ENCODE results near the gene TNFRSF6B. TPM values are rescaled to one million over a fixed set of nuclear protein-coding genes. Genes with fewer than 3 reads are reported as not detected.

The TNFRSF6B gene
- polyA plus RNA-seq, 2 of the 4 experiments (the other 2 are of a cell fraction), result 0.22 to 0.66 TPM

DNA sequence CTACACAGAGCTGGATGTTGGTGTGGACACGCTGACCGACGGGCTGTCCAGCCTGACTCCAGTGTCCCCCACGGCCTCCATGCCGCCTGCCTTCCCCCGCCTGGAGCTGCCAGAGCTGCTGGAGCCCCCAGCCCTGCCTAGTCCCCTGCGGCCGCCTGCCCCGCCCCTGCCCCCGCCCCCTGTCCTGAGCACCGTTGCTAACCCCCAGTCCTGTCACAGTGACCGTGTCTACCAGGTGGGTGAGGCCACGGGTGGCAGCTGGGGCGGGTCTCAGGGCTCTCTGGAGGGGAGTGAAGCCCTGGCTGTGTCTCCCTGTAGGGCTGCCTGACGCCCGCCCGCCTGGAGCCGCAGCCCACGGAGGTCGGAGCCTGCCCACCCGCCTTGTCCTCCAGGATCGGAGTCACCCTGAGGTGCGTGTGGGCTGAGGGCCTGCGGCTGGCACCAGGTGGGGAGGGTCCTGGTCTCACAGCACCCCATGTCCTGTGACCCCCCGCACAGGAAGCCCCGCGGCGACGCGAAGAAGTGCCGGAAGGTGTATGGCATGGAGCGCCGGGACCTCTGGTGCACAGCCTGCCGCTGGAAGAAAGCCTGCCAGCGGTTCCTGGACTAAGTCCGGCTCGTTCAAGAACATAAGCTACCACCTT, 46.1 kb downstream of the TNFRSF6B start:
- TF ChIP-seq CBX8 (IDR thresholded peaks at IDR 0.05), result no peak
- no peak for TF ChIP-seq SREBF2 (IDR thresholded peaks at IDR 0.05)
- H3K27ac ChIP-seq, result peak overlapping the region in 1 of 2 experiments; percentile 93; a peak in 2 of 6 replicates
- H3K4me3 ChIP-seq, result no peak overlapping the region
- ChIA-PET POLR2A (no interaction called here), CTCF (interaction anchor here (1.0 to 2.2 kb wide), 7 partner anchors 9 to 232 kb away, joined by 3 to 12 read pairs (median 4); no protein-coding TSS in a partner anchor)
- 87% methylated on average over 27 of the region's 37 CpGs for WGBS (ENCODE audit: missing lambda C conversion rate)
- no peak overlapping the region; the same call in 2 of the 3 replicates for H3K4me2 ChIP-seq
- no peak for ATAC-seq
- DNase-seq (ENCODE audit: low read depth in 1 of 2, low spot score in 1 of 2), result no peak
- peaks cover 17% of the 10 kb centered on the region for H3K4me1 ChIP-seq
- FAIRE-seq, result no peak
- H3K9me3 ChIP-seq, result no peaks in the 10 kb centered on the region

DNA sequence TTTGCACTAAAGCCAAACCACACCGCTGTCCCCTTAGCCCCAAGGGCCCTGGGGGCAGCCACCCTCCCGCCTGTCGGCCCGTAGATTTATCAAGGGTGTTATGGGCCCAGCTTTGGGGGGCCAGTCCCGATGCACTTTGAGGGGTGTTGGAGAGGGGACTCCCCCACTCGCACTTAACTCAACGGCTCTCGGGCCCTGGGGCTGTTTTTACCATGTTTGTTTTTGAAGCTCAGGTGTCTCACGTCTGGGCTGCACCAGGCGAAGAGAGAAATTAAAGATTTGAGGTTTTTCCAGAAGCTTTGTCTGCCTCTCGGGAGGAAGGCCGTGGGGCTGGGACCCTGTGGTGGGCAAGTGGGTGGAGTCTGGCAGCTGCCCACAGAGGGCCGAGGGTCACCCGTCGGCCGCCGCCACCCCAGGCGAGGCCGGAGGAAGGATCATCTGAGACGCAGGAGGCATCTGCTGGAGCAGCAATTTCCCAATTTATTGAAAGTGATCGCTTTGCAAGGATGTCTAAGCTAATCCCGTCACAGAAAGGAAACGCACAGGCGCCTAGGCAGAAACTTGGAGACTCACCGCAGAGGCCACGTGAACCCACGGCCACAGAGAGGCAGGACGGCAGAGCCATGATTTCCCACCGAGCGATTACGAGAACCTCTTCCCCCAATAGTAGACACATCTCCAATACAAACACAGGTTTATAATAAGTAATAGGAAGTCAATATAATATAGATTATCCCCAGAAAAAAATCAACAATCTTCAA, 46.9 kb downstream of the TNFRSF6B start:
- FAIRE-seq, result no peak
- no peak for DNase-seq (ENCODE audit: low read depth in 1 of 2, low spot score in 1 of 2)
- ChIA-PET POLR2A (no interaction called here), CTCF (interaction anchor here (1.0 to 2.0 kb wide), 4 partner anchors 26 to 231 kb away, joined by 3 to 4 read pairs (median 4); no protein-coding TSS in a partner anchor)
- no peak for ATAC-seq
- no peak for TF ChIP-seq FOSL2 (IDR thresholded peaks at IDR 0.05)
- TF ChIP-seq FOSL2 (CRISPR knock-in tag; IDR thresholded peaks at IDR 0.05), result no peak
- no peak for TF ChIP-seq SREBF2 (IDR thresholded peaks at IDR 0.05)
- no peak for TF ChIP-seq GATA3 (IDR thresholded peaks at IDR 0.05; ENCODE audit: borderline replicate concordance)
- TF ChIP-seq RCOR1 (IDR thresholded peaks at IDR 0.05; ENCODE audit: low read depth, low read length), result no peak
- TF ChIP-seq HDAC2 (IDR thresholded peaks at IDR 0.05), result no peak
- TF ChIP-seq HEYL (CRISPR knock-in tag; IDR thresholded peaks at IDR 0.05), result no peak
- no peak for TF ChIP-seq CHD4 (IDR thresholded peaks at IDR 0.05; ENCODE audit: borderline replicate concordance)
- TF ChIP-seq CBX2 (IDR thresholded peaks at IDR 0.05; ENCODE audit: borderline replicate concordance, low read depth), result no peak
- TF ChIP-seq, protein P1, sequence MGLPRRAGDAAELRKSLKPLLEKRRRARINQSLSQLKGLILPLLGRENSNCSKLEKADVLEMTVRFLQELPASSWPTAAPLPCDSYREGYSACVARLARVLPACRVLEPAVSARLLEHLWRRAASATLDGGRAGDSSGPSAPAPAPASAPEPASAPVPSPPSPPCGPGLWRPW (IDR thresholded peaks at IDR 0.05), result no peak
- no peak for TF ChIP-seq CEBPB (IDR thresholded peaks at IDR 0.05)
- no peak for TF ChIP-seq CHD2 (IDR thresholded peaks at IDR 0.05; ENCODE audit: low read length, partially characterized antibody)
- TF ChIP-seq, protein P2, sequence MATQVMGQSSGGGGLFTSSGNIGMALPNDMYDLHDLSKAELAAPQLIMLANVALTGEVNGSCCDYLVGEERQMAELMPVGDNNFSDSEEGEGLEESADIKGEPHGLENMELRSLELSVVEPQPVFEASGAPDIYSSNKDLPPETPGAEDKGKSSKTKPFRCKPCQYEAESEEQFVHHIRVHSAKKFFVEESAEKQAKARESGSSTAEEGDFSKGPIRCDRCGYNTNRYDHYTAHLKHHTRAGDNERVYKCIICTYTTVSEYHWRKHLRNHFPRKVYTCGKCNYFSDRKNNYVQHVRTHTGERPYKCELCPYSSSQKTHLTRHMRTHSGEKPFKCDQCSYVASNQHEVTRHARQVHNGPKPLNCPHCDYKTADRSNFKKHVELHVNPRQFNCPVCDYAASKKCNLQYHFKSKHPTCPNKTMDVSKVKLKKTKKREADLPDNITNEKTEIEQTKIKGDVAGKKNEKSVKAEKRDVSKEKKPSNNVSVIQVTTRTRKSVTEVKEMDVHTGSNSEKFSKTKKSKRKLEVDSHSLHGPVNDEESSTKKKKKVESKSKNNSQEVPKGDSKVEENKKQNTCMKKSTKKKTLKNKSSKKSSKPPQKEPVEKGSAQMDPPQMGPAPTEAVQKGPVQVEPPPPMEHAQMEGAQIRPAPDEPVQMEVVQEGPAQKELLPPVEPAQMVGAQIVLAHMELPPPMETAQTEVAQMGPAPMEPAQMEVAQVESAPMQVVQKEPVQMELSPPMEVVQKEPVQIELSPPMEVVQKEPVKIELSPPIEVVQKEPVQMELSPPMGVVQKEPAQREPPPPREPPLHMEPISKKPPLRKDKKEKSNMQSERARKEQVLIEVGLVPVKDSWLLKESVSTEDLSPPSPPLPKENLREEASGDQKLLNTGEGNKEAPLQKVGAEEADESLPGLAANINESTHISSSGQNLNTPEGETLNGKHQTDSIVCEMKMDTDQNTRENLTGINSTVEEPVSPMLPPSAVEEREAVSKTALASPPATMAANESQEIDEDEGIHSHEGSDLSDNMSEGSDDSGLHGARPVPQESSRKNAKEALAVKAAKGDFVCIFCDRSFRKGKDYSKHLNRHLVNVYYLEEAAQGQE (IDR thresholded peaks at IDR 0.05), result no peak
- TF ChIP-seq, protein P3, sequence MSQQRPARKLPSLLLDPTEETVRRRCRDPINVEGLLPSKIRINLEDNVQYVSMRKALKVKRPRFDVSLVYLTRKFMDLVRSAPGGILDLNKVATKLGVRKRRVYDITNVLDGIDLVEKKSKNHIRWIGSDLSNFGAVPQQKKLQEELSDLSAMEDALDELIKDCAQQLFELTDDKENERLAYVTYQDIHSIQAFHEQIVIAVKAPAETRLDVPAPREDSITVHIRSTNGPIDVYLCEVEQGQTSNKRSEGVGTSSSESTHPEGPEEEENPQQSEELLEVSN (IDR thresholded peaks at IDR 0.05; ENCODE audit: borderline replicate concordance, low read depth), result no peak
- TF ChIP-seq NR3C1 (IDR thresholded peaks at IDR 0.05), result no peak
- no peak for TF ChIP-seq MAZ (IDR thresholded peaks at IDR 0.05; ENCODE audit: borderline replicate concordance, low read depth, low read length)
- no peak for TF ChIP-seq CBX8 (IDR thresholded peaks at IDR 0.05)
- WGBS (ENCODE audit: missing lambda C conversion rate), result 89% methylated on average over 30 of the region's 31 CpGs
- H3K4me3 ChIP-seq, result no peak overlapping the region
- H3K4me1 ChIP-seq, result peaks cover 17% of the 10 kb centered on the region
- H3K4me2 ChIP-seq, result no peak overlapping the region
- no peak overlapping the region for H3K27ac ChIP-seq
- no peaks in the 10 kb centered on the region for H3K9me3 ChIP-seq

DNA sequence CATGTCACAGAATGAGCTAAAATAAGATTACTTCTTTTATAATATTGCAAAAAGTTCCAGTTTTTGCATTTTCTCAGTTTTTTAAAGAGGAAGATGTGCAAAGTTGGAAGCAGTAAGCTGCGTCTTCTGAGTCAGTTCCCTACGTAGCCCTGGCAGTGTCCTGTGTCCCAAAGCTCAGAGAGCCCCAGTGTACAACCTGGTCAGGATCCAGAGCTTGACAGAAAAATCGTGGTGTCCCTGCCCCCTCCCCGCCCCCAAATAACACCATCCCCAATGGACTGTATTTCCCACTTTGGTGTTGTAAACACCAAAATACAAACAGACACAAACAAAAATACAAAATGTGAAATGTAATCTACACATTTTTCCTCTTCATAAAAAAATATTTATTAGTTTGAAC, 47.7 kb downstream of the TNFRSF6B start:
- Histone ChIP-seq H3K27ac (no peak overlapping the region), H3K4me3 (no peak overlapping the region), H3K4me2 (no peak overlapping the region), H3K9me3 (no peaks in the 10 kb centered on the region), H3K4me1 (peaks cover 13% of the 10 kb centered on the region)
- ATAC-seq (no peak), DNase-seq (ENCODE audit: low read depth in 1 of 2, low spot score in 1 of 2) (no peak), FAIRE-seq (no peak)
- ChIA-PET POLR2A (no interaction called here), CTCF (interaction anchor here (1.0 to 1.5 kb wide), 2 partner anchors 22 to 25 kb away, joined by 3 read pairs; no protein-coding TSS in a partner anchor)
- TF ChIP-seq NFE2L2 (conservative IDR thresholded peaks at IDR 0.05; ENCODE audit: low read length) (no peak), CHD2 (IDR thresholded peaks at IDR 0.05; ENCODE audit: low read length, partially characterized antibody) (no peak), HOXB13 (CRISPR knock-in tag; IDR thresholded peaks at IDR 0.05; ENCODE audit: low read depth) (no peak), SREBF2 (IDR thresholded peaks at IDR 0.05) (no peak), KDM5A (IDR thresholded peaks at IDR 0.05) (no peak)
- TF ChIP-seq, protein P4, sequence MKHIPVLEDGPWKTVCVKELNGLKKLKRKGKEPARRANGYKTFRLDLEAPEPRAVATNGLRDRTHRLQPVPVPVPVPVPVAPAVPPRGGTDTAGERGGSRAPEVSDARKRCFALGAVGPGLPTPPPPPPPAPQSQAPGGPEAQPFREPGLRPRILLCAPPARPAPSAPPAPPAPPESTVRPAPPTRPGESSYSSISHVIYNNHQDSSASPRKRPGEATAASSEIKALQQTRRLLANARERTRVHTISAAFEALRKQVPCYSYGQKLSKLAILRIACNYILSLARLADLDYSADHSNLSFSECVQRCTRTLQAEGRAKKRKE (CRISPR knock-in tag; IDR thresholded peaks at IDR 0.05; ENCODE audit: low read depth), result no peak
- TF ChIP-seq, protein P5, sequence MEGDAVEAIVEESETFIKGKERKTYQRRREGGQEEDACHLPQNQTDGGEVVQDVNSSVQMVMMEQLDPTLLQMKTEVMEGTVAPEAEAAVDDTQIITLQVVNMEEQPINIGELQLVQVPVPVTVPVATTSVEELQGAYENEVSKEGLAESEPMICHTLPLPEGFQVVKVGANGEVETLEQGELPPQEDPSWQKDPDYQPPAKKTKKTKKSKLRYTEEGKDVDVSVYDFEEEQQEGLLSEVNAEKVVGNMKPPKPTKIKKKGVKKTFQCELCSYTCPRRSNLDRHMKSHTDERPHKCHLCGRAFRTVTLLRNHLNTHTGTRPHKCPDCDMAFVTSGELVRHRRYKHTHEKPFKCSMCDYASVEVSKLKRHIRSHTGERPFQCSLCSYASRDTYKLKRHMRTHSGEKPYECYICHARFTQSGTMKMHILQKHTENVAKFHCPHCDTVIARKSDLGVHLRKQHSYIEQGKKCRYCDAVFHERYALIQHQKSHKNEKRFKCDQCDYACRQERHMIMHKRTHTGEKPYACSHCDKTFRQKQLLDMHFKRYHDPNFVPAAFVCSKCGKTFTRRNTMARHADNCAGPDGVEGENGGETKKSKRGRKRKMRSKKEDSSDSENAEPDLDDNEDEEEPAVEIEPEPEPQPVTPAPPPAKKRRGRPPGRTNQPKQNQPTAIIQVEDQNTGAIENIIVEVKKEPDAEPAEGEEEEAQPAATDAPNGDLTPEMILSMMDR (IDR thresholded peaks at IDR 0.05), result no peak
- 77% methylated on average over 4 of the region's 4 CpGs for WGBS (ENCODE audit: missing lambda C conversion rate)
